Measurements from ENCODE around the gene CYSTM1.

The CYSTM1 gene, protein sequence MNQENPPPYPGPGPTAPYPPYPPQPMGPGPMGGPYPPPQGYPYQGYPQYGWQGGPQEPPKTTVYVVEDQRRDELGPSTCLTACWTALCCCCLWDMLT

DNA sequence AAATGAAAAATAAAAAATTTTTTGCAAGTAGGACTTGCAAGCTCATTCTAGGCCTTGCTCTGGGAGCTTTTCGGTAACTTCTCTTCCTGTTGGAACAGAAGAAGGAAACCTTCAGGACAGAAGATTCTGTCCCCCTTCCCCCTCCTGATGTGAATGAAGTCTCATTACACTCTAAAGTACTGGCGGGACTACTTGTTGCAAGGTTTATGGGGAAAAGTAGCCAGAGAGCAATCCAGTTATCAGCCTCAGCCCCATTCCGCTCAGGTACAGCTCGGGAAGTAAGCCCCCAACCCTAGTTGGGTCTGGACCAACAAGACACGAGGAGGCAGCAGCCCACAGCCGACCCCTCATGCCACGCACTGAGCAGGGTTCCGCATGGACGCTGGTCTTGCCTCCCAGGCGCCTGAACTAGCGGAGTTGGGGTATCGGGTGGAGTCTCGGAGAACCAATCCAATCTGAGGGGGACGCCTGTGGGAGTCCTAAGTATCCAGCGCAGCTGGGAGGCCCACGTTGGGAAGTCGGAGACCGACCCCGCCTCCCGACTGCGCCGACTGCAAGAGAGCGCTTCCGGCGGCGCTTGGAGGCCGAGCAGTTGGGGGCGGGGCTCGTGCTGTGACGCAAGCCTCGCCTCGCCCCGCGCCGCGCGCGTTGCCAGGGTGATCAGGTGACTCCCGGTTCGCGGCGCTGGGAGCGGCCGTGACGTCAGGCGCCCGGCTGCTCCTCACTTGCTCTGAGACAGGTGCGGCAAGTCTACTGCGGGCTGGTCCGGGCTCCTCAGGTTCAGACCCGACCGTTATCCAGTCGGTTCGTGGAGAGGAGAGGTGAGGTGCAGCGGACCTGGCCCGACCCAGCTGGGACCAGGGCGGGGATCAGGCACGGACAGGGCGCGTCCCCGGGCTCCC is at the start of gene CYSTM1:
TSS of gene CYSTM1 (plus strand) at position 724 of the 902 bp plus-strand sequence. CDS start 19,278 bp downstream, outside the sequence.
- DNase-seq: peak; percentile 90

DNA sequence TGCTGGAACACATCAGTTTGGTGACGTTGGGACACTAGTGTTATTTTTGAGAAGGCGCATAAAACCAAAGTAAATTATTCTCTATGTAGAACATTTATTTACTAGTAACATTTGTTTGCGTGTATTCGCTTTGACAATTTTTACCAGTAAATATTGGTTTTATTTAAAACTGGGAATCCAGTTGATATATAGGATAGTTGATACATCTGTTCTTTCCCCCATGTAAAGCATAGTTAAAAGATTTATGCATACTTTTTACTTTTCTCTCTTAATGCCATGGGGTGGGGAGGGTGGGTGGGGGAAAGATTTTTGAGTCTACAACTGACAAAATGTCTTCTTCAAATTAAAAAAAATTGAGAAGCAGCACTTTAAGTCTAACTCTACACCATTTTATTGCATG is 49.4 kb upstream of the CYSTM1 start, which contains the start of gene IGIP:
TSS of gene IGIP (plus strand) at position 301 of the 400 bp plus-strand sequence. CDS start 2,540 bp downstream, outside the sequence.
- no peak for DNase-seq

DNA sequence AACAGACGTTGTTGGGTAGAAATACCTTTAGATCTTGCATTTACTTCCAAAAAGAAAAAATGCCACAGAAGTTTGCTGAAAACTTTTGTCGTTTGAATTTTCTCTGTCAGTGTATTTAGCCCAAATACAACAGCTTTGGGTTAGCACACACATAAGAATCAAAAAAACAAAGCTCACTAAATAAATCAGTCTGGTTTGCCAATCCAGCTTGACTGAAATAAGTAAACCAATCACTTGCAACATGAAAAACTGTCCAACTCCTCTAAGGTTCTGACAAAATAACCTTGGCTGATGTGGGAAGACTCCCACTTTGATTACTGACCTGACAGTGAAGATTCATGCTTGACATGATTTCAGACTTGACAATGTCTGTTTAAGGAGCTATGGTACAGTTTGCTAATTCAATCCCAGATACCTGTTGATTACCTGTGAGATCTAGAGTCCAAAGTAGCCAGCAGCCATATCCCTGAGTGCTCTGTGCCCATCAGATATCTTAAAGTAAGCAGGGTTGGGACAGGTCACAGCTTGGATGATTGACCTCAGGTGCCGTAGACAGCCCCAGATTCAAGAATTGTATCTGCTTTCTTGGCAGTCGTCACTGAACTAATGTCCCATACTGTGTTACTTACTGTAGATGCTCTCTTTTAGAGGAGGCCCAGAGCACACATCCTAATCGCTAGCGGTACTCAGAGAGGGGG is 48.5 kb upstream of the CYSTM1 start:
- no peak for DNase-seq

GRCh38 chr5:140128376-140128775 is 46.6 kb upstream of the CYSTM1 start:
- no peak for DNase-seq

GRCh38 chr5:140130949-140131733 is 43.8 kb upstream of the CYSTM1 start:
- no peak for DNase-seq

DNA sequence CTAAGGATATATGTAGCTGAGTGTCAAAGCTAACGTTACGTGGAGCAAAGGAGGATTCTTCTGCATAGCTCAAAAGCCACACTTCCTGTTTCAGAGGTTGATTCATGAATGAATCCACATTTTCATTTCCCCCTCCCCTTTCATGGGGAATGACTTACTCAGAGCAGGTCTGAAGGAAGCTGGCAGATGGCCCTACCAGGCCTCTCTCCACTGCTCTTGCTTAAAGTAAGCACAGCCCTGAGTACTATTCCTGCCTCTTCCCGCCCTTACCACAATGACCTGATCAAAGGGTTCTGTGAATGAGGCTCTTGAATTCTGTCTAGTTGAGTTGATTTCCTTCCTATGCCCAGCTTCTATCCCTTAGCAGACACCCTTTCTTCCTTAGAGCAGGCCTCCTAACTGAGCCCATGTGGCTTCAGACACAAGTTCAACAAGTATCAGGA is 43.0 kb upstream of the CYSTM1 start:
- no peak for DNase-seq

DNA sequence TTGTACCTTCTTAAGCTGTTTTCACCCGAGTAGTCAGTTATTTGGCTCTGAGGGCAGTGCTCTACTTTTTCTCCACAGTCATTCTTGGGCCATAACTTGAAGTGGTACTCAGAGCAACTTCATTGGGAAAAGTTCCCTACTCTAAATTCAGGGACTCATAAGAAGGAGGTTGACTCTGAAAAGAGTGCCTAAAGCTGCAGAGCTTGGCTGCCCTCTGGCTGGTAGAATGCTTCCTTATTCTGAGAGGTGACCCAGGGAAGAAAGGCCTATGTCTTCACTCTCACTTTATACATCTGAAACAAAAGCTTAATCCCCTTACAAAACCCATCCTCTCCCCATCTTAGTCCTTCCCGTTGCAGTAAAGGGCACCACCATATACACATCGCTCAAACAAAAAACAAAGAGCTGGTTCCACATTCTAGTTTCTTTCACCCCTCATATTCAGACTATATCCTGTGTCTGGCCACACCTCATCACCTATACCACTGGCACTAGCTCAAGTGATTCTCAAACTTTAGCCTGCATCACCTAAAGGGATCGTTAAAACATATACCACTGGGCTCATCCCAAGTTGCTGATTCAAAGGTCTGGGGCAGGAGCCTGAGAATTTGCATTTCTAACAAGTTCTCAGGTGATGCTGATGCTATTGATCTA is 41.3 kb upstream of the CYSTM1 start:
- DNase-seq: no peak

GRCh38 chr5:140134277-140134935 is 40.6 kb upstream of the CYSTM1 start:
- no peak for DNase-seq

GRCh38 chr5:140135127-140135526 is 39.9 kb upstream of the CYSTM1 start:
- DNase-seq: no peak

DNA sequence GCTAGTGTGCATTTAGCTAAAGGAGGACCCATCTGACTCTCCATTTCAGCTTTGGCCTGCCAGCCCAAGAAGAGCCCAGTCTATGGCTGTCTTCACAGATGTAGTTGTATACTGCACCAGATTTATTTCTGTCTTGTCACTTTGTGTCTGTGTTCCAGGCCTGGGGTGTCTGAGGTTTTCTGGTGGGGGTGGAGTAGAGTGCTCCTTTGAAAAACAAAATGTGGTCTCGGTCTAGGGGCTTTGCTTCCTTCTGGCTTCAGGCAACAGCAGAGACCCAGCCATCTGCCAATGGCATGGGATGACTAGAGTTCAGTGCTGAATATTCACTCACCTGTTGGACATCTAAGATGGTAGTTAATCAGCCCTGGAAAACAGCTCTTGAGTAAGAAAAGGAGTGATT is 38.4 kb upstream of the CYSTM1 start:
- DNase-seq: no peak

- DNase-seq: no peak
These were observed 34.6 kb upstream of the CYSTM1 start for GRCh38 chr5:140140435-140140834.

GRCh38 chr5:140141241-140141640 is 33.7 kb upstream of the CYSTM1 start:
- DNase-seq: no peak

DNA sequence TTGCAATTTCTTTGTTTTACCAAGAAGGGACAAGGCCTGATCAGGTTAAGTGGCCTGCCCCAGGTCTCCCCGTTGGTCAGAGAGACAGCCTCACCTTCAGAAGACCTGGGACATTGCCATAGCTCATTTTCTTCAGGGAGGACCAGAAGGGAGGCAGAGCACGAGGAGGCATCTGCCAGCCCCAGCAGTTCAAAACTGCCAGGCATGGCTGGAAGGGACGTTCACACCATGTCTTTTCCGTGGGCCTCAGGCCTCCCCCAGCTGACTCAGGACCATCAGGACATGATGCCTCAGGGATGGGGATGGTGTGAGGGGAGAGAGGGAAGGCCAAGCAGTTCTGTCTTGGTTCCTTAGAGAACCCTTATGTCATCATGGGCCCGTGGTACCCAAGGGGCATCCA is 32.7 kb upstream of the CYSTM1 start:
- no peak for DNase-seq

GRCh38 chr5:140142856-140143255 is 32.1 kb upstream of the CYSTM1 start:
- DNase-seq: no peak

DNA sequence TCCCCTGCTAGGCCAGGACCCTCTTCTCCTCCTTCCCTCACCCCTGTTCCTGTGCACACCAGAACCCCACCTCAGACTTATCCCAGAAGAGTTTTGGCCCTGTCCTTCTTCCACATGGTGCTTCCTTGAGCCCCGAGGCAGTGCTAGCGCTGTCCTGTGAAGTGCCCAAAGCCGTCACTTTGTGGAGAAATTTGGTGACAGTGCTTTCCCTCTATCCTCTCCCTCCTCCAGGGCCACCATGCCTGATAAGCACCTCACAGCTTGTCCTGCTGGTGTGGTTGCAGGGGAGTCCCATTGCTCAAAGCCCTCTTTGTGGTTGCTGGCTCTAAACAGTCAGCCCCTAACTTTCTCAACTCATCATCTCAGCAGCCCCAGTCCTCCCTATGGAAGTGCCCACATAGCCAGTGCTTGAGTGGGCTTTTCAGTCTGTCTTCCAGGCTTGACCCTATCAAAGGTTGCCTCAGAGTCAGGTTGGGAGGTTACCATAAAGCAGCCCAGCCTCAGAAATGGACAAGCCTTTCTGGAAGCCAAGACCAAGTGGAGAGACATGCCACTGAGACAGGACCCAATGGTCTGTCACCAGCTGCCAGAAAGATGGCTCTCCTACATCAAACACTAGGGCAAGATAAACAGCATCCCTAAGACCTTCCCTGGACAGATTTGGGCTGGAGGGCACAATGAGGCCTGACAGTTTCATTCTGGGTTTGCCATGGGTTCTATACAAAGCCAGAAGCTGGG is 31.3 kb upstream of the CYSTM1 start:
- DNase-seq: no peak

DNA sequence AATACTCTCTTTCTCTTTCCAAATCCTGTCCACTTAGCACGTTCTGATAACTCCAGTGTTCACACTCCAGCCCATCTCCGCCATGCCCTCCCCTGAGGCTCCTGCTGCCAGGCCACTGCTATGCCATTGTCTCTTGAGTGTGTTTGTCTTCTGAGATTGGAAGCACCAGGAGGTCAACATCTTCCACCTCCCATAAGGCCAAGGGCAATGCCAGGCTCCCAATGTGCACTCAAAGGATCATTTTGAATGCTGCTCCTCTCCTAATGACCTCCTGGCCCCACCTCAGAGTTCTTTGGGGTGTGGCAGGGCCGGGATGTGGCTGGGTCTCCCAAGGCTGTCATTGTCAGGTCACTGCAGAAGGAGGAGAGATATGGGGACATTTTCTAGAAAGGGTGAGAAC is 29.7 kb upstream of the CYSTM1 start:
- DNase-seq: no peak

GRCh38 chr5:140145818-140146522 is 29.0 kb upstream of the CYSTM1 start:
- DNase-seq: peak; percentile 29

- DNase-seq: no peak
These were observed 28.5 kb upstream of the CYSTM1 start for GRCh38 chr5:140146523-140146842.

GRCh38 chr5:140147460-140147859 is 27.5 kb upstream of the CYSTM1 start:
- DNase-seq: no peak

- DNase-seq: no peak
These were observed 26.5 kb upstream of the CYSTM1 start for GRCh38 chr5:140148508-140148907.

DNA sequence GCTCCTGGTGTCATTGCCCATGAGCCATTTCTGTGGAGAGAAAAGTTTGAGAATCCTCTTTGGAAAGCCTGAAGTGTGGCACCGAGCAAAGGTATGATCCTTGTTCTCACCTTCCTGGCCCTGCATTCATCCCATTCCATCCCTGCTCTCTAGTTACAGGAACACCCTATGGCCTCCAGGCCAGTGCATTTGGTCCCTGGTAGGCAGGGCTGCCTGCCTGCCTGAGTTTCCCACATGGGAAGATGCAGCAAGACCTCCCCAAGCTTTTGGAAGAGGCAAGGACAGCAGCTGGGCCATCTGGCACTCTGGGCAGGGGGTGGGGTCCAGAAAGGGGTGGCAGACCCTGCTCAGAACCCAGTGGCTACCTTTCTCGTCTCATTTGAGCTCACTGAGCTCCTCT is 24.8 kb upstream of the CYSTM1 start:
- no peak for DNase-seq
